HepG2 (cell line): ENCODE measurements around the gene ZNF419. TPM values are rescaled to one million over a fixed set of nuclear protein-coding genes. Genes with fewer than 3 reads are reported as not detected.

ENCODE experiments used
- CBX5 ChIP-seq: sonication (generic); formaldehyde crosslinking; IDR thresholded peaks from 2 replicates; pipeline ENCODE4 v1.4.0; 2020; ENCODE audit warnings: missing genetic modification reagents, borderline replicate concordance
- GTF2F1 ChIP-seq: fragments of 150-350 bp; IDR thresholded peaks from 2 replicates; pipeline ENCODE4 v1.6.1; 2014; ENCODE audit warnings: low read length
- KAT8 ChIP-seq: IDR thresholded peaks from 2 replicates; pipeline ENCODE4 v1.6.1; 2016; ENCODE audit warnings: missing genetic modification reagents, missing compliant biosample characterization
- KLF6 ChIP-seq: IDR thresholded peaks from 2 replicates; pipeline ENCODE4 v1.8.0; 2016; ENCODE audit warnings: missing biosample characterization, missing genetic modification reagents
- MBD4 ChIP-seq: IDR thresholded peaks from 2 replicates; pipeline ENCODE4 v1.6.1; 2012; ENCODE audit warnings: low read length, inconsistent platforms, borderline replicate concordance
- NCOA2 ChIP-seq: sonication (generic); formaldehyde crosslinking; IDR thresholded peaks from 2 replicates; pipeline ENCODE4 v1.8.0; 2022; ENCODE audit warnings: inconsistent platforms
- SCMH1 ChIP-seq: sonication (generic); formaldehyde crosslinking; IDR thresholded peaks from 2 replicates; pipeline ENCODE4 v1.9.0; 2021; ENCODE audit warnings: missing genetic modification reagents, mild to moderate bottlenecking, borderline replicate concordance
- STAG1 ChIP-seq: sonication (generic); formaldehyde crosslinking; IDR thresholded peaks from 2 replicates; pipeline ENCODE4 v1.4.0; 2020; ENCODE audit warnings: missing genetic modification reagents
- TP53 ChIP-seq: sonication (generic); formaldehyde crosslinking; conservative IDR thresholded peaks from 2 replicates; pipeline ENCODE4 v1.4.0; 2020; ENCODE audit warnings: missing genetic modification reagents
- ZBTB3 ChIP-seq: sonication (generic); formaldehyde crosslinking; IDR thresholded peaks from 2 replicates; pipeline ENCODE4 v1.4.0; 2020; ENCODE audit warnings: low read depth, mild to moderate bottlenecking, moderate library complexity, missing genetic modification reagents, borderline replicate concordance
- ZNF354B ChIP-seq: sonication (generic); formaldehyde crosslinking; IDR thresholded peaks from 2 replicates; pipeline ENCODE4 v1.8.0; 2022; ENCODE audit warnings: mild to moderate bottlenecking, missing genetic modification reagents
- ZNF572 ChIP-seq: sonication (generic); formaldehyde crosslinking; IDR thresholded peaks from 2 replicates; pipeline ENCODE4 v1.5.1; 2020; ENCODE audit warnings: mild to moderate bottlenecking, missing genetic modification reagents
- ZNF577 ChIP-seq: sonication (generic); formaldehyde crosslinking; IDR thresholded peaks from 2 replicates; pipeline ENCODE4 v1.4.0; 2020; ENCODE audit warnings: mild to moderate bottlenecking, low read depth, missing genetic modification reagents, borderline replicate concordance
- ZNF644 ChIP-seq: IDR thresholded peaks from 2 replicates; pipeline ENCODE4 v1.6.1; 2016; ENCODE audit warnings: low read depth
- polyA plus RNA-seq, 8 experiments: library from polyadenylated mRNA; depleted of rRNA in 3 of 8; stranded (reverse) in 7 of 8; unstranded in 1 of 8; fragments of >200 nt; fragmentation: Illumina TruSeq in 4 of 8; extraction: Trizol in 4 of 8; gene quantifications; 2 replicates each; pipeline versions ENCODE4 v1.2.1 to v1.2.3, GENCODE V29; 2011 to 2016; ENCODE audit warnings: low read depth in 4 of 8, missing spikeins in 1 of 8, mixed read lengths in 1 of 8; ENCODE audit not compliant: insufficient read depth in 1 of 8
- total RNA-seq, 5 experiments: library from RNA; depleted of rRNA; stranded (reverse); fragments of >200 nt; fragmentation: Illumina TruSeq; extraction: Trizol; gene quantifications; 2 replicates each; pipeline ENCODE4 v1.2.3, GENCODE V29; 2016; ENCODE audit warnings: low read depth in 1 of 5
- TF ChIP-seq, protein P1 (sequence below): sonication (generic); formaldehyde crosslinking; IDR thresholded peaks from 2 replicates; pipeline ENCODE4 v1.8.0; 2022; ENCODE audit warnings: missing genetic modification reagents, mild to moderate bottlenecking, moderate library complexity, borderline replicate concordance
- TF ChIP-seq, protein P2 (sequence below), 2 experiments: sonication (generic) in 1 of 2; formaldehyde crosslinking in 1 of 2; IDR thresholded peaks; 2 replicates each; pipeline versions ENCODE4 v1.4.0 to v1.6.1; 2016 to 2020; ENCODE audit warnings: borderline replicate concordance in 1 of 2, low read depth in 1 of 2, mild to moderate bottlenecking in 1 of 2, missing genetic modification reagents in 1 of 2
- TF ChIP-seq, protein P3 (sequence below): sonication (generic); formaldehyde crosslinking; IDR thresholded peaks from 2 replicates; pipeline ENCODE4 v1.4.0; 2020; ENCODE audit warnings: missing genetic modification reagents
- TF ChIP-seq, protein P4 (sequence below): sonication (generic); formaldehyde crosslinking; IDR thresholded peaks from 2 replicates; pipeline ENCODE4 v1.4.0; 2020; ENCODE audit warnings: missing genetic modification reagents, borderline replicate concordance

ZNF419 gene
- total and polyA plus RNA-seq, 2 of the 13 experiments (the other 11 are each of a cell fraction or from before 2014, with no cell fraction given) = 8.5 to 8.8 TPM

DNA sequence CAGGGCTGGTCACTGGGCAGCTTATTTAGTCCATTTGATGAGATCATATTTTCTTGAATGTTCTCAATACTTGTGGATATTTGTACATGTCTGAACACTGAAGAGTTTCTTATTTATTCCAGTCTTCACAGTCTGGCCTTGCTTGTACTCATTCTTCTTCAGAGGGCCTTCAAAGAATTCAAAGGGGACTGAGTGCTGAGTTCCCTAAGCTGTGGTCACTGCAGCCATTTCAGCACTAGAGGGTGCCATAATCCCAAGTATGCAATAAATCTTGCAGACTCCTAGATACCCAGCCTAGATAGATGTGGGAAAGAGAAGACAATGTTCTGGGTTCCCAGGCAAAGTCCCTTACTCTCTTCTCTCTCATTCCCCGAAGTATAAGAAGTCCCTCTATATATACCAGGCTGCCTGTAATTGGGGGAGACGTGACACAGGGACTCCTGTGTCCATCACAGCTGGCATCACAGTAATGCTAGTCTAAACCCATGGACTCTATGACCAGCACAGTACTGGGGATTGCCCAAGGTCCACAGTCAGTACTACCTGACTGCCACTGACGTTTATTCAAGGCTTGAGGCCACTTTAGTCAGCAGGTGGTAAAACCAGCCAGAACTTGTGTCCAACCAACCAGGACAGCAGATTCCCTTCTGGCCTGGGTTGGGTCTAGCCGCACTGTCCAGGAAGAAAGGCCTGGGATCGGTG is 21.7 kb upstream of the ZNF419 start (continued):
- TF ChIP-seq, protein P1, sequence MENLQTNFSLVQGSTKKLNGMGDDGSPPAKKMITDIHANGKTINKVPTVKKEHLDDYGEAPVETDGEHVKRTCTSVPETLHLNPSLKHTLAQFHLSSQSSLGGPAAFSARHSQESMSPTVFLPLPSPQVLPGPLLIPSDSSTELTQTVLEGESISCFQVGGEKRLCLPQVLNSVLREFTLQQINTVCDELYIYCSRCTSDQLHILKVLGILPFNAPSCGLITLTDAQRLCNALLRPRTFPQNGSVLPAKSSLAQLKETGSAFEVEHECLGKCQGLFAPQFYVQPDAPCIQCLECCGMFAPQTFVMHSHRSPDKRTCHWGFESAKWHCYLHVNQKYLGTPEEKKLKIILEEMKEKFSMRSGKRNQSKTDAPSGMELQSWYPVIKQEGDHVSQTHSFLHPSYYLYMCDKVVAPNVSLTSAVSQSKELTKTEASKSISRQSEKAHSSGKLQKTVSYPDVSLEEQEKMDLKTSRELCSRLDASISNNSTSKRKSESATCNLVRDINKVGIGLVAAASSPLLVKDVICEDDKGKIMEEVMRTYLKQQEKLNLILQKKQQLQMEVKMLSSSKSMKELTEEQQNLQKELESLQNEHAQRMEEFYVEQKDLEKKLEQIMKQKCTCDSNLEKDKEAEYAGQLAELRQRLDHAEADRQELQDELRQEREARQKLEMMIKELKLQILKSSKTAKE (CRISPR knock-in tag) = no peak
- TF ChIP-seq KLF6 (CRISPR knock-in tag) = no peak
- no peak for TF ChIP-seq ZNF354B (CRISPR knock-in tag)
- no peak for TF ChIP-seq ZNF577 (CRISPR knock-in tag)
- no peak for TF ChIP-seq ZNF572 (CRISPR knock-in tag)
- no peak for TF ChIP-seq ZBTB3 (CRISPR knock-in tag)
- no peak for TF ChIP-seq NCOA2 (CRISPR knock-in tag)
- TF ChIP-seq TP53 = no peak
- no peak for TF ChIP-seq MBD4
- no peak for TF ChIP-seq SCMH1 (CRISPR knock-in tag)
- no peak for TF ChIP-seq CBX5 (CRISPR knock-in tag)
- TF ChIP-seq, protein P2, sequence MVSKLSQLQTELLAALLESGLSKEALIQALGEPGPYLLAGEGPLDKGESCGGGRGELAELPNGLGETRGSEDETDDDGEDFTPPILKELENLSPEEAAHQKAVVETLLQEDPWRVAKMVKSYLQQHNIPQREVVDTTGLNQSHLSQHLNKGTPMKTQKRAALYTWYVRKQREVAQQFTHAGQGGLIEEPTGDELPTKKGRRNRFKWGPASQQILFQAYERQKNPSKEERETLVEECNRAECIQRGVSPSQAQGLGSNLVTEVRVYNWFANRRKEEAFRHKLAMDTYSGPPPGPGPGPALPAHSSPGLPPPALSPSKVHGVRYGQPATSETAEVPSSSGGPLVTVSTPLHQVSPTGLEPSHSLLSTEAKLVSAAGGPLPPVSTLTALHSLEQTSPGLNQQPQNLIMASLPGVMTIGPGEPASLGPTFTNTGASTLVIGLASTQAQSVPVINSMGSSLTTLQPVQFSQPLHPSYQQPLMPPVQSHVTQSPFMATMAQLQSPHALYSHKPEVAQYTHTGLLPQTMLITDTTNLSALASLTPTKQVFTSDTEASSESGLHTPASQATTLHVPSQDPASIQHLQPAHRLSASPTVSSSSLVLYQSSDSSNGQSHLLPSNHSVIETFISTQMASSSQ (IDR thresholded peaks at IDR 0.05; ENCODE audit: low read depth) = no peak
- TF ChIP-seq, protein P2 (CRISPR knock-in tag; IDR thresholded peaks at IDR 0.05; ENCODE audit: borderline replicate concordance) = no peak
- 0 out of 2 replicates have a peak, but pooled peaks have one; percentile 12 for TF ChIP-seq KAT8 (CRISPR knock-in tag)
- TF ChIP-seq ZNF644 (CRISPR knock-in tag) = no peak
- TF ChIP-seq, protein P3, sequence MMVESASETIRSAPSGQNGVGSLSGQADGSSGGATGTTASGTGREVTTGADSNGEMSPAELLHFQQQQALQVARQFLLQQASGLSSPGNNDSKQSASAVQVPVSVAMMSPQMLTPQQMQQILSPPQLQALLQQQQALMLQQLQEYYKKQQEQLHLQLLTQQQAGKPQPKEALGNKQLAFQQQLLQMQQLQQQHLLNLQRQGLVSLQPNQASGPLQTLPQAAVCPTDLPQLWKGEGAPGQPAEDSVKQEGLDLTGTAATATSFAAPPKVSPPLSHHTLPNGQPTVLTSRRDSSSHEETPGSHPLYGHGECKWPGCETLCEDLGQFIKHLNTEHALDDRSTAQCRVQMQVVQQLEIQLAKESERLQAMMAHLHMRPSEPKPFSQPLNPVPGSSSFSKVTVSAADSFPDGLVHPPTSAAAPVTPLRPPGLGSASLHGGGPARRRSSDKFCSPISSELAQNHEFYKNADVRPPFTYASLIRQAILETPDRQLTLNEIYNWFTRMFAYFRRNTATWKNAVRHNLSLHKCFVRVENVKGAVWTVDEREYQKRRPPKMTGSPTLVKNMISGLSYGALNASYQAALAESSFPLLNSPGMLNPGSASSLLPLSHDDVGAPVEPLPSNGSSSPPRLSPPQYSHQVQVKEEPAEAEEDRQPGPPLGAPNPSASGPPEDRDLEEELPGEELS (CRISPR knock-in tag) = no peak
- TF ChIP-seq, protein P4, sequence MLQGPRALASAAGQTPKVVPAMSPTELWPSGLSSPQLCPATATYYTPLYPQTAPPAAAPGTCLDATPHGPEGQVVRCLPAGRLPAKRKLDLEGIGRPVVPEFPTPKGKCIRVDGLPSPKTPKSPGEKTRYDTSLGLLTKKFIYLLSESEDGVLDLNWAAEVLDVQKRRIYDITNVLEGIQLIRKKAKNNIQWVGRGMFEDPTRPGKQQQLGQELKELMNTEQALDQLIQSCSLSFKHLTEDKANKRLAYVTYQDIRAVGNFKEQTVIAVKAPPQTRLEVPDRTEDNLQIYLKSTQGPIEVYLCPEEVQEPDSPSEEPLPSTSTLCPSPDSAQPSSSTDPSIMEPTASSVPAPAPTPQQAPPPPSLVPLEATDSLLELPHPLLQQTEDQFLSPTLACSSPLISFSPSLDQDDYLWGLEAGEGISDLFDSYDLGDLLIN = no peak
- no peak for TF ChIP-seq GTF2F1
- TF ChIP-seq STAG1 (CRISPR knock-in tag) = peak; percentile 91
